K562 (cell line): Measurements from ENCODE around the gene CACNA1C. TPM values are rescaled to one million over a fixed set of nuclear protein-coding genes. Genes with fewer than 3 reads are reported as not detected.

ENCODE experiments used
- ATAC-seq: fragments of 200-7000 bp; cut with Tn5 transposase; 3 replicates; pipeline ENCODE4 v1.9.1; 2020; ENCODE audit warnings: moderate library complexity
- BruUV-seq: library from RNA; stranded (reverse); fragments of 400-500 nt; replicated peaks from 2 replicates; lab custom pipeline; 2021; lab: Mats Ljungman, UMichigan
- CTCF ChIA-PET: fragments of 300-600 bp; formaldehyde crosslinking; extraction: SDS; loops from one replicate; lab custom pipeline; 2021; ENCODE audit warnings: low intra/inter-chr PET ratio; lab: Yijun Ruan, JAX
- POLR2A ChIA-PET: fragments of 300-600, 350-650 bp; sonication (Branson Sonifier 250); formaldehyde crosslinking; extraction: SDS; loops from one replicate; lab custom pipeline; 2021; ENCODE audit warnings: antibody characterized with exemption, inconsistent platforms; lab: Yijun Ruan, JAX
- DNase-seq, 4 experiments: peaks; one replicate each; pipeline versions ENCODE4 v3.0.0 to v3.0.0-alpha.2; 2011 to 2018; ENCODE audit warnings: low spot score in 3 of 4, mixed read lengths in 3 of 4; ENCODE audit errors: extremely low read depth in 1 of 4
- FAIRE-seq: peaks from 2 replicates; lab custom pipeline; 2011; peaks lifted over from hg19 to GRCh38; lab: Jason Lieb, UNC
- H2AFZ ChIP-seq: 2 replicates; pipeline ENCODE4 v1.6.0; 2011; ENCODE audit warnings: low read depth, low read length, control low read depth, inconsistent platforms
- H3K27ac ChIP-seq: fragments of 200-600 bp; 3 replicates; pipeline ENCODE4 v1.8.0; 2011; ENCODE audit warnings: low read depth, mild to moderate bottlenecking, control low read depth, inconsistent platforms, low read length, moderate library complexity, mixed read lengths; ENCODE audit errors: extremely low read depth
- H3K27me3 ChIP-seq, 2 experiments: fragments of 300-600 bp in 1 of 2; 2 replicates in 1 of 2; 3 replicates in 1 of 2; pipeline versions ENCODE4 v1.6.0 to v1.8.0; 2011; ENCODE audit warnings: inconsistent platforms in 2 of 2, low read length in 2 of 2, mild to moderate bottlenecking in 1 of 2, mixed read lengths in 1 of 2, moderate library complexity in 1 of 2; ENCODE audit not compliant: control insufficient read depth in 2 of 2, insufficient read depth in 2 of 2
- H3K36me3 ChIP-seq: fragments of 300-600 bp; 3 replicates; pipeline ENCODE4 v1.8.0; 2011; ENCODE audit warnings: mild to moderate bottlenecking, low read length, inconsistent platforms; ENCODE audit not compliant: control insufficient read depth, insufficient read depth
- H3K4me1 ChIP-seq, 2 experiments: fragments of 200-600 bp in 1 of 2; replicated peaks in 1 of 2; 2 replicates in 1 of 2; 3 replicates in 1 of 2; pipeline versions ENCODE4 v1.5.1 to v1.8.0; 2011; ENCODE audit warnings: inconsistent platforms in 2 of 2, low read length in 2 of 2, mild to moderate bottlenecking in 1 of 2, mixed read lengths in 1 of 2, moderate library complexity in 1 of 2; ENCODE audit not compliant: control insufficient read depth in 2 of 2, insufficient read depth in 2 of 2
- H3K4me2 ChIP-seq: 2 replicates; pipeline ENCODE4 v1.6.1; 2011; ENCODE audit warnings: low read length, control low read depth, inconsistent platforms, mixed read lengths; ENCODE audit not compliant: insufficient read depth
- H3K4me3 ChIP-seq: fragments of 200-600 bp; sonication (generic), shearing (Covaris generic); 2 replicates; pipeline ENCODE4 v1.5.1; 2016; ENCODE audit warnings: control low read depth, inconsistent platforms
- H3K79me2 ChIP-seq: fragments of 200-600 bp; 3 replicates; pipeline ENCODE4 v1.8.0; 2011; ENCODE audit warnings: low read length, inconsistent platforms; ENCODE audit not compliant: control insufficient read depth, insufficient read depth
- H3K9ac ChIP-seq, 2 experiments: 2 replicates each; pipeline versions ENCODE4 v1.6.0 to v1.6.1; 2011; ENCODE audit warnings: low read depth in 2 of 2, low read length in 2 of 2, control low read depth in 1 of 2, inconsistent platforms in 1 of 2, mild to moderate bottlenecking in 1 of 2, mixed read lengths in 1 of 2; ENCODE audit not compliant: insufficient read depth in 1 of 2
- H3K9me1 ChIP-seq: one replicate; pipeline ENCODE4 v1.6.0; 2011; ENCODE audit warnings: inconsistent platforms, mild to moderate bottlenecking, low read length, moderate library complexity; ENCODE audit not compliant: control insufficient read depth, insufficient read depth
- H3K9me3 ChIP-seq: replicated peaks from 2 replicates; pipeline ENCODE4 v1.5.1; 2011; ENCODE audit warnings: low read depth, low read length, inconsistent platforms; ENCODE audit not compliant: control insufficient read depth, insufficient read depth
- H4K20me1 ChIP-seq: replicated peaks from 2 replicates; pipeline ENCODE4 v1.6.1; 2011; ENCODE audit warnings: low read length, inconsistent platforms, mixed read lengths; ENCODE audit not compliant: control insufficient read depth, insufficient read depth
- CBX5 ChIP-seq: IDR thresholded peaks from 2 replicates; pipeline ENCODE4 v1.6.1; 2014; ENCODE audit warnings: low read depth, borderline replicate concordance
- CTBP1 ChIP-seq: fragments of 450-650 bp; IDR thresholded peaks from 2 replicates; pipeline ENCODE4 v1.6.1; 2016; ENCODE audit warnings: borderline replicate concordance
- FOXP4 ChIP-seq: sonication (generic); formaldehyde crosslinking; IDR thresholded peaks from 2 replicates; pipeline ENCODE4 v1.8.0; 2022; ENCODE audit warnings: mild to moderate bottlenecking, missing genetic modification reagents, borderline replicate concordance
- NR2F6 ChIP-seq: fragments of 450-650 bp; formaldehyde crosslinking; IDR thresholded peaks from 2 replicates; pipeline ENCODE4 v1.4.0; 2020; ENCODE audit warnings: mild to moderate bottlenecking
- PHF20 ChIP-seq: fragments of 450-650 bp; IDR thresholded peaks from 2 replicates; pipeline ENCODE4 v1.6.1; 2018; ENCODE audit not compliant: partially characterized antibody
- POLR2H ChIP-seq: IDR thresholded peaks from 2 replicates; pipeline ENCODE4 v1.6.1; 2016; ENCODE audit warnings: missing genetic modification characterization, low read depth, mild to moderate bottlenecking, control low read depth, missing compliant biosample characterization, moderate library complexity
- PRPF4 ChIP-seq: fragments of 200-400 bp; formaldehyde crosslinking; IDR thresholded peaks from one replicate; pipeline ENCODE4 v1.6.1; 2017; ENCODE audit warnings: low read length, low read depth, mild to moderate bottlenecking; ENCODE audit not compliant: insufficient read depth, poor library complexity, severe bottlenecking
- RBM15 ChIP-seq: fragments of 200-400 bp; formaldehyde crosslinking; IDR thresholded peaks from 2 replicates; pipeline ENCODE4 v1.6.1; 2018; ENCODE audit warnings: mild to moderate bottlenecking, low read length, moderate library complexity; ENCODE audit not compliant: insufficient read depth
- RHOXF2B ChIP-seq: fragments of 250-450 bp; sonication (Bioruptor Pico); conservative IDR thresholded peaks from 2 replicates; pipeline ENCODE4 v1.5.1; 2021
- XRCC3 ChIP-seq: fragments of 450-650 bp; IDR thresholded peaks from 2 replicates; pipeline ENCODE4 v1.6.1; 2017; ENCODE audit warnings: mild to moderate bottlenecking, moderate library complexity
- ZEB2 ChIP-seq: fragments of 450-650 bp; IDR thresholded peaks from 2 replicates; pipeline ENCODE4 v1.6.1; 2016
- ZNF121 ChIP-seq: sonication (generic); formaldehyde crosslinking; conservative IDR thresholded peaks from 2 replicates; pipeline ENCODE4 v1.8.0; 2022; ENCODE audit warnings: missing genetic modification reagents
- WGBS: fragments of 100-300 bp; shearing (Covaris generic); methylation state at CpG from one replicate; pipeline ENCODE4 v1.1.6; 2016; ENCODE audit warnings: low coverage, mixed read lengths; ENCODE audit not compliant: insufficient coverage; ENCODE audit errors: missing lambda C conversion rate; 5-methylcytosine and 5-hydroxymethylcytosine counted together
- in situ Hi-C: fragments of 300-500 bp; cut with MboI; formaldehyde crosslinking; loops from 4 replicates; pipeline ENCODE4 v1.15.0; 2018; ENCODE audit warnings: inconsistent platforms, mixed read lengths
- intact Hi-C: fragments of 100-400 bp; cut with micrococcal nuclease; formaldehyde crosslinking; loops from 2 replicates; pipeline ENCODE4 v1.14.2; 2022
- polyA plus RNA-seq, 8 experiments: library from polyadenylated mRNA; depleted of rRNA in 4 of 8; stranded (reverse) in 5 of 8; unstranded in 3 of 8; fragments of >200 nt; fragmentation: Nextera tagmentation in 2 of 8; fragmentation: Illumina TruSeq in 1 of 8; extraction: Ambion mirVana in 2 of 8; extraction: Trizol in 1 of 8; gene quantifications; 2 replicates each; pipeline versions ENCODE4 v1.2.1 to v1.2.3, GENCODE V29; 2011 to 2014; ENCODE audit warnings: inconsistent platforms in 1 of 8, missing spikeins in 1 of 8
- total RNA-seq, 7 experiments: library from RNA; depleted of rRNA in 6 of 7; stranded (reverse); fragments of >200 nt in 6 of 7; fragmentation: Illumina TruSeq in 2 of 7; extraction: Trizol in 2 of 7; gene quantifications; 2 replicates each; pipeline versions ENCODE4 v1.2.1 to v1.2.3, GENCODE V29; 2011 to 2021; ENCODE audit warnings: low replicate concordance in 1 of 7

Gene CACNA1C
- total and polyA plus RNA-seq, 9 of the 15 experiments (the other 6 are each of a cell fraction or from before 2014, with no cell fraction given) = not detected

GRCh38 chr12:2126676-2127406 lies 74.1 kb downstream of the CACNA1C start:
- Histone ChIP-seq H3K9me1 (no peaks in the 10 kb centered on the region), H4K20me1 (no peaks in the 10 kb centered on the region), H3K79me2 (no peaks in the 10 kb centered on the region), H3K36me3 (no peaks in the 10 kb centered on the region), H3K27me3 (peaks cover 7 to 22% of the 10 kb centered on the region in 2 experiments; a peak in 4 of 5 replicates), H3K4me1 (no peaks in the 10 kb centered on the region), H3K4me2 (no peak overlapping the region), H3K27ac (no peak overlapping the region), H3K9me3 (no peaks in the 10 kb centered on the region), H2AFZ (no peak overlapping the region), H3K9ac (no peak overlapping the region), H3K4me3 (no peak overlapping the region)
- FAIRE-seq = no peak
- TF ChIP-seq PHF20 = no peak
- no peak for TF ChIP-seq RHOXF2B (CRISPR knock-in tag)
- no peak for TF ChIP-seq RBM15
- ChIA-PET POLR2A (no interaction called here), CTCF (no interaction called here)
- WGBS = 5% methylated on average over 6 of the region's 8 CpGs
- in situ Hi-C loops (no loop called here), intact Hi-C loops (no loop called here)
- BruUV-seq = no TSS peak
- no peak for ATAC-seq
- DNase-seq = no peak

- no peak overlapping the region for H3K27ac ChIP-seq
- WGBS = 0% methylated on average over 7 of the region's 7 CpGs
- ChIA-PET POLR2A (no interaction called here), CTCF (no interaction called here)
- H3K9me1 ChIP-seq = no peaks in the 10 kb centered on the region
- intact Hi-C loops = no loop called here
- in situ Hi-C loops = no loop called here
- H3K9me3 ChIP-seq = no peaks in the 10 kb centered on the region
- no peak overlapping the region for H3K4me2 ChIP-seq
- H3K4me3 ChIP-seq = no peak overlapping the region
- H3K36me3 ChIP-seq = no peaks in the 10 kb centered on the region
- H3K9ac ChIP-seq = no peak overlapping the region
- BruUV-seq = no TSS peak
- ATAC-seq = no peak
- H3K27me3 ChIP-seq = peaks cover 5 to 13% of the 10 kb centered on the region in 2 experiments; a peak in 3 of 5 replicates
- H4K20me1 ChIP-seq = no peaks in the 10 kb centered on the region
- no peak for FAIRE-seq
- no peaks in the 10 kb centered on the region for H3K4me1 ChIP-seq
- H2AFZ ChIP-seq = no peak overlapping the region
- H3K79me2 ChIP-seq = no peaks in the 10 kb centered on the region
- no peak for DNase-seq
- TF ChIP-seq CTBP1 (no peak), FOXP4 (CRISPR knock-in tag) (no peak), ZEB2 (no peak), ZNF121 (no peak), POLR2H (tag) (no peak), PRPF4 (no peak), XRCC3 (no peak), CBX5 (no peak), NR2F6 (no peak)
These were observed 76.3 kb downstream of the CACNA1C start for GRCh38 chr12:2129076-2129475.
